MG63 (cell line): ENCODE results near the gene MYT1. TPM values are rescaled to one million over a fixed set of nuclear protein-coding genes. Genes with fewer than 3 reads are reported as not detected.

Source experiments
- DNase-seq: peaks from one replicate; pipeline ENCODE4 v3.0.0-alpha.2; 2020
- H3K27me3 ChIP-seq: fragments of 250-450 bp; sonication (Bioruptor Pico); 2 replicates; pipeline ENCODE4 v1.5.1; 2020; ENCODE audit warnings: mild to moderate bottlenecking, moderate library complexity
- H3K36me3 ChIP-seq: fragments of 250-450 bp; sonication (Bioruptor Pico); 2 replicates; pipeline ENCODE4 v1.5.1; 2020; ENCODE audit warnings: mild to moderate bottlenecking, moderate library complexity
- H3K4me3 ChIP-seq: fragments of 250-450 bp; sonication (Bioruptor Pico); 2 replicates; pipeline ENCODE4 v1.5.1; 2020; ENCODE audit warnings: mild to moderate bottlenecking, moderate library complexity
- H3K9me3 ChIP-seq: fragments of 250-450 bp; sonication (Bioruptor Pico); 2 replicates; pipeline ENCODE4 v1.5.1; 2020; ENCODE audit warnings: mild to moderate bottlenecking, moderate library complexity
- total RNA-seq: library from RNA; depleted of rRNA; stranded (reverse); fragments of >200 nt; shearing (Covaris generic); gene quantifications from 2 replicates; pipeline ENCODE4 v1.2.3, GENCODE V29; 2014; ENCODE audit warnings: low replicate concordance

MYT1 gene
- total RNA-seq, 1 experiment from 2014 or later, result not detected

DNA sequence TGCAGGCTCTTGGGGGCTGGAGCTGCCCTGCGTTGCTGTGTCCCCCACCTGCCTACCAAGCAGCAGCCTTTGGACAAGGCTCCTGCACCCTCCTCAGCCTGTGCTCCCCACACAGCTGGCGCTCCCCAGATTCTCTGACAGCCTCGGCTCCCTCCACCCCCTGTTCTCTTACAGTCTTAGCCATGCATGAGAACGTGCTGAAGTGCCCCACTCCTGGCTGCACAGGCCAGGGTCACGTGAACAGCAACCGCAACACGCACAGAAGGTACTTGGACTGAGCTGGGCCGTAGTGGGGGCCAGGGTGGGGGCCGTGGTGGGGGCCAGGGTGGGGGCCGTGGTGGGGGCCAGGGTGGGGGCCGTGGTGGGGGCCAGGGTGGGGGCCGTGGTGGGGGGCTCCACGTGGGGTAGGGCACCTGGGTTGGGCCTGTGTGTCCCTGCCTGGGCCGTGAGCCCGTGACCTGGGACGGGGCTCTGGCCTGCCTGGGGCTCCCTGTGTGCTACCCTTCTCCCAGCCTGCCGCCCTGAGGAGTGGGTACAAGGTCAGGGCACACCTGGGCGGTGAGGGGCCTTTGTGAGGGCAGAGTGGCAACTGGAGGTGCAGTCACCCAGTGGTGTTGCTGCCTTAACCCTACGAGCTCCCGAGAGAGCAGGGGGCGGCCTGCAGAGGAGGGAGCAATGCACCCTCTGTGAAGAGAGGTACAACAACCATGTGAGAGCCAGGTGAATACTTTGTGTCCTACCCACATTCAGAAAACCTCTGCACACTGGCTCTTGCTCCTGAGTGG is 47.8 kb downstream of the MYT1 start:
- no peaks in the 10 kb centered on the region for H3K27me3 ChIP-seq

DNA sequence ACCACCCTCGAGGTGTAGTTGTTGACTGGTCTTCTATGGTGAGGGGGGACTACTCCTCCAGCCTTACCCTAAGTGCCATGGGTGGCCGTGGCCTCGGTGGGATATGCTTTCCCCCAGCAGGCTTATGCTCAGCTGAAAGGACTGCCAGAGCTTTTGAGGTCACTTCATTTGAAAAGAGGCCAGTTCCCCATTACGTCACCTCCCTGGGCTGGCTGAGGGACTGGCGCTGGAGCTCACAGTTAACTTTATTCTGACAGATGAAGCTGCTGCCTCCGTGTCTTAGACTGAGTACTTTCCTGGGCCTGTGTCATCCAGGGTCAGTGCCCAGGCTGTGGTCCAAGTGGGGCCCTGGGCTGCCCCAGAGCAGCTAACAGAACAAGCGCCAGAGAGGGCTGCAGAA is 48.5 kb downstream of the MYT1 start:
- Histone ChIP-seq H3K27me3 (no peaks in the 10 kb centered on the region), H3K4me3 (no peak overlapping the region), H3K36me3 (no peaks in the 10 kb centered on the region), H3K9me3 (no peaks in the 10 kb centered on the region)
- peak; percentile 38 for DNase-seq

More for the DNA sequence above, 47.8 kb downstream of the MYT1 start:
- no peak for DNase-seq
- H3K4me3 ChIP-seq, result no peak overlapping the region
- no peaks in the 10 kb centered on the region for H3K9me3 ChIP-seq
- H3K36me3 ChIP-seq, result no peaks in the 10 kb centered on the region

DNA sequence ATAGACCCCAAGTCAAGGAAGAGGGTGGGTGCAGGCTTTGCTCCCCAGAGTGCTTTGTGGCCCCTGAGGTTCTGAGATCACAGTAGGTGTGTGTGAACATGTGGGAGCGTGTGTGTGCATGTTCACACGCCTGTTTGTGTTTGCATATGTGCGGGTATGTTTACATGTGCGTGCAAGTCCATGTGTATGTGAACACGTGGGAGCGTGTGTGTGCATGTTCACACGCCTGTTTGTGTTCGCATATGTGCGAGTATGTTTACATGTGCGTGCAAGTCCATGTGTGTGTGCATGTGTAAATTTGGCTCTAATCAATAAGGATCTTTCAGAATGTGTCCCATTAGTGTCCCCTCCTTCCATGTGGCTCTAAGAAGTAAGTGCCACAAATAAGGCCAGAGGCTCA is 49.9 kb downstream of the MYT1 start:
- no peaks in the 10 kb centered on the region for H3K36me3 ChIP-seq
- no peak for DNase-seq
- H3K27me3 ChIP-seq, result no peaks in the 10 kb centered on the region
- H3K9me3 ChIP-seq, result no peaks in the 10 kb centered on the region
- H3K4me3 ChIP-seq, result no peak overlapping the region

DNA sequence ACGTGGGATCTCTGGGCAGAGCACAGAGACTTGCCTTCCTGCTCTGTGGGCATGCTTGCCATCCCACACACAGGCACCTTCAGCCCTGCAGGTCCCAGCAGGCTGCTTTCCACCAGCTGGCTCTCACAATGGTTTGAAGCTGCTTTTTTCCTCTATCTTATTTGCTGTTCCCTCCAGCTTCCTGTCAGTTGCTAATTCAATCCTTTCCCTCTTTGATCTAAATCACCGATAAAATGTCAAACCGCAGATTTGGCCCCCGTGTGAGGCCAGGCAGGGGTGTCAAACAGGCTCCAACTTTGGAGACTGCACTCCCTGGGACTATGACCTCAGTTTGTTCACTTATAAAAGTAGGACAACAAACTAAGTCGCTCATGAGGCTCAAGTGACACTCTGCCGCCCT is 50.7 kb downstream of the MYT1 start:
- H3K9me3 ChIP-seq, result no peaks in the 10 kb centered on the region
- no peaks in the 10 kb centered on the region for H3K36me3 ChIP-seq
- no peaks in the 10 kb centered on the region for H3K27me3 ChIP-seq
- no peak for DNase-seq
- H3K4me3 ChIP-seq, result no peak overlapping the region

DNA sequence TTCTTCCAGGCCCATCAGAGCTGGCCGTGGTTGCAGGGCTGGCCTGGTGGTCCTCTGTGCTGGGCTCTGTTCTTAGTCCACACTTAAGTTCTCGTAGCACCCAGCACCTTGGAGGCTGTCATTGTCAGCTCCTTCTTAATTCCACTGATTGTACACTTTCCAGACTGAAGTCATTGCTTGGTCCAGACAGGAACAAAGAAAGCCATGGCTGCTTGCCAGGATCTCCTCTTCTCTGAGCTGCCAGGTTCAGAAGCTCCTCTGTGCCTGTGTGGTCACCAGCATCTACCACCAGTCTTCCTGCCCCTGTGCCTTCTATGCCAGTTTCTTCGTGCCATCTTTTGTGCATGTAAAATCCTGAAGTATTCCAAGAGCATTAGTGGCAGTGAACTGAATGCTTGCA is 51.8 kb downstream of the MYT1 start:
- no peak overlapping the region for H3K4me3 ChIP-seq
- no peak for DNase-seq
- H3K27me3 ChIP-seq, result no peaks in the 10 kb centered on the region
- no peaks in the 10 kb centered on the region for H3K36me3 ChIP-seq
- no peaks in the 10 kb centered on the region for H3K9me3 ChIP-seq

DNA sequence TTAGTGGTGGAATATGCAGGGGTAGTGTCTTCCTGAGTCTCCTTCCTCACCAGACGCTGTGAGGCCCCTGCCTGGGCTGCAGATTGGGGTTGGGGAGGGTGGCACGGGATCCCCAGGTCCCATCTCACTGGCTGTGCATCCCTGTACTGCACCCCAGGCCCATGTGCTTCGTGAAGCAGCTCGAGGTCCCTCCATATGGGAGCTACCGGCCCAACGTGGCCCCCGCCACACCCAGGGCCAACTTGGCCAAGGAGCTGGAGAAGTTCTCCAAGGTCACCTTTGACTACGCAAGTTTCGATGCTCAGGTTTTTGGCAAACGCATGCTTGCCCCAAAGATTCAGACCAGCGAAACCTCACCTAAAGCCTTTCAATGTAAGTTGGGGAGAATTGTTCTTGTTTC is 52.7 kb downstream of the MYT1 start:
- Histone ChIP-seq H3K9me3 (no peaks in the 10 kb centered on the region), H3K27me3 (no peaks in the 10 kb centered on the region), H3K36me3 (no peaks in the 10 kb centered on the region), H3K4me3 (no peak overlapping the region)
- no peak for DNase-seq

DNA sequence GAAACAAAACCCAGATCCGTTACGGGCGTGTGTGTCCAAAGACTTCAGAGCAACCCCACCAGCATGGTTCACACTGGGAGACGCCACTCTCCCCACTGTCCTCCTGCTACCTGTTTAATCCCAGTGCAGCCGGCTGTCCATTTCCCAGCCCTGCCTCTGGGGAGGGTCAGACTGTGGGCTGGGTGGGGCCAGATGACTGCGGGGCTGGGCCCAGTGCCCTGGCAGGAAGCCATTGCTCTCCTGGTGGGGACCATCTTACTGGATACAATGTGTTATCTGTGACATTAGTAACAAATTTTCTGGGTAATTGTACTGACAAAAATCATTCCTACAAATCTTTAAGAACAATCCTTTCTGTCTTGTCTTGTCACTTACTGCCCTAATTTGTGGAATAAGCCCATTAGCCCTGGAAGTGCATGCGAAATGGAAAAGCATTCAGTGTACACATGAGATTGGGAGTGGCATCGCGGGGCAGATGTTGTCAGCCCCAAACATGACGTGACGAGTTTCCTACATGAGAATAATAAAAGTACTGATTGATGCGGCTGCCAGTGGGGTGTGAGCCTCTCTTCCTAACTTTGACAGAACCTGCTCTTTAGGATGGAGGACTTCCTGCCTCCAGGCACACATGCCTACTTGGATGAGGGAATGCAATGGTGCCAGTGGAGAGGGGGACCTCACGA is 53.4 kb downstream of the MYT1 start:
- Histone ChIP-seq H3K4me3 (no peak overlapping the region), H3K27me3 (no peaks in the 10 kb centered on the region), H3K9me3 (no peaks in the 10 kb centered on the region), H3K36me3 (no peaks in the 10 kb centered on the region)
- no peak for DNase-seq

DNA sequence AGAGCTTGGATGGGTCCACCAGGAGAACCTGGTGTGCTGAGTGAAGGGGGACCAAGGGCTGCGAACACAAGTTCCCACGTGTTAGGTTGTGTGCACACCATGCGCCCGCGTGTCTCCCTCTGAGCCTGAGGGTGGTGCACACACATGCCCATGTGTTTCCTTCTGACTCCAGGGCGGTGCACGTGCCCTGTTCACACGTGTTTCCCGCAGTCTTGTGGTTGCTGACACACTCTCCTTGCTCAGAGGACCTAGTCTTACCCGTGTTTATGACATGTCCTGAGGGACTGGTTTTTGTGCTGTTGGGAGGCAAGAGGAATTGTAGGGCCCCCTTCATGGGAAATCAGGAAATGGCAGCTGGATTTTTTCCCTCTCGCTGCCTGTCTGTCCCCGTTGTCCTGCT is 55.0 kb downstream of the MYT1 start:
- Histone ChIP-seq H3K36me3 (no peaks in the 10 kb centered on the region), H3K27me3 (no peaks in the 10 kb centered on the region), H3K4me3 (no peak overlapping the region), H3K9me3 (no peaks in the 10 kb centered on the region)
- DNase-seq, result no peak

DNA sequence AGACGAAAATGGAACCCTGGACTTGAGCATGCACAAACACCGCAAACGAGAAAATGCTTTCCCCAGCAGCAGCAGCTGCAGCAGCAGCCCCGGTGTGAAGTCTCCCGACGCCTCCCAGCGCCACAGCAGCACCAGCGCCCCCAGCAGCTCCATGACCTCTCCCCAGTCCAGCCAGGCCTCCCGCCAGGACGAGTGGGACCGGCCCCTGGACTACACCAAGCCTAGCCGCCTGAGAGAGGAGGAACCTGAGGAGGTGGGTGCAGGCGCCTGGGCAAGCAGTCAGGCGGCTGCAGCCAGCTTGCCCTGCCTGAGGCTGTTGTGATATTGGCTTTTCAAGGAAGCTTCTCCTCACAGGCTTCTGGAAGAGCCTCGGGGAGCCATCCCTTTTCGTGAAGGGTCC is 55.5 kb downstream of the MYT1 start:
- Histone ChIP-seq H3K27me3 (no peaks in the 10 kb centered on the region), H3K9me3 (no peaks in the 10 kb centered on the region), H3K36me3 (no peaks in the 10 kb centered on the region), H3K4me3 (no peak overlapping the region)
- DNase-seq, result no peak

DNA sequence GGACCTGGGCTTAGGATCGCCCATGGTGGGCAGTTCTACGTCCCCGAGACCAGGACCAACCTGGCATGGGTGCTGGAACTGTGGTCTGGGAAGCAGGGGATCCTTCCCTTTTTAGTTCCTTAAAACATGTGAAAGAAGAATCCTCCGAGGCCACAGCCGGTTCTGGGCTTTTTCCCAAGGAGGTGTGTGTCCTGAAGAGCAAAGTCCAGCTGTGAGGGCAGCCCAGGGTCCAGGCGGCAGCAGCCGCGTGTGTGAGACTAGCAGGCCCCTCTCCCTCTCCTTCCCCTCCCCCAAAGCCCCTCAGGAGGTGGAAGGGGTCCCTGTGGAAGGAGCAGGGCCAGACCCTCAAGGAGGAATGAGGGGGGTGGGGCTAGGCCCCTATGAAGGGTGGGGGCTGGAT is 56.2 kb downstream of the MYT1 start:
- no peak for DNase-seq
- H3K36me3 ChIP-seq, result no peaks in the 10 kb centered on the region
- H3K9me3 ChIP-seq, result no peaks in the 10 kb centered on the region
- H3K27me3 ChIP-seq, result no peaks in the 10 kb centered on the region
- H3K4me3 ChIP-seq, result no peak overlapping the region

DNA sequence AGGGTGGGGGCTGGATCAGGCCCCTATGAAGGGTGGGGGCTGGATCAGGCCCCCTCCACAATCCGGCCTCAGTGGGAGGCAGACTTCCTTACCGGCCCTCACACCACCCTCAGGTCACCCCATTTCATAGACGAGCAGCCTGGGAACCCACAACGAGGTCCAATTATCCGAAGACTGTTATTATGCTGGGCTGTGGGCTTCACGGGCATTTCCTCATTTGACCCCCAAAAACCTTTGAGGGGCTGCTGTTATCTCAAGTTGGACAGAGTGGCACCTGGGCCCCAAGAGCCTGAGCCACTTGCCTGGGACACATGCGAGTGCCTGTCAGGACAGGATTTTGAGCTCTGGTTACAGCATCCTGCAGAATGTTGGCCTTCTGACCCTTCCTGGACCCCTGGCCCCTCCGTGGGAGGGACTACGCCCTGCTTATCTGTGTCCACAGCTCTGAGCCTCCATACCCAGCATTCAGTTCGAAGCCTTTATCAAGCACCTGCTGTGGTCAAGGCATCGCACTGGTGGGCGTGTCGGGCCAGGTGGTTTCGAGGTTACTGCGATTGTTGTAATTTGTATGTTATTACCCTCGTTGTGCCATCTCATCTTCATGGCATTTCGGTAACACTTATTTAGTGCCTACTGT is 56.8 kb downstream of the MYT1 start:
- H3K27me3 ChIP-seq, result no peaks in the 10 kb centered on the region
- no peaks in the 10 kb centered on the region for H3K9me3 ChIP-seq
- no peak for DNase-seq
- no peaks in the 10 kb centered on the region for H3K36me3 ChIP-seq
- no peak overlapping the region for H3K4me3 ChIP-seq

DNA sequence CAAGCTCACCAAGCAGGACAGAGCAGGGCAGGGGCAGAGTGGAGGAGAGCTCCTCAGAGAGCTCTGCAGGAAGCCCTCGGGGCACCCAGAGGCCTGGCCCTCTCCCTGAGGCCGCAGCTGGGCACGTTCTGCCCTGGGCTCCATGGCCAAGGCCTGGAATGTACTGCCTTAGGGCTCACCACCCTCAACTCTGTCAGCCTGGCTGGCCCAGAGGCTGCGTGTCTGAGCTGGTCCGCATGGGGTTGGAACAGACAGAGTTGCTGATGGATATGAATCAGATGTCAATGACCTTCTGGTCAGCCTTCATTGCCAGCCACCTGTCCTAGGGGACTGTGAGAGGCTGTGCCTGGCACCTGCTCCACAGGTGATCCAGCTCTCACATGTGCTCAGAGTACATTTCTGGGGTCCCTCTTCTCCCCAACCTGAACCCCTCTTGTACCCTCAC is 58.1 kb downstream of the MYT1 start:
- Histone ChIP-seq H3K9me3 (no peaks in the 10 kb centered on the region), H3K4me3 (no peak overlapping the region), H3K36me3 (no peaks in the 10 kb centered on the region), H3K27me3 (no peaks in the 10 kb centered on the region)
- DNase-seq, result peak; percentile 93

DNA sequence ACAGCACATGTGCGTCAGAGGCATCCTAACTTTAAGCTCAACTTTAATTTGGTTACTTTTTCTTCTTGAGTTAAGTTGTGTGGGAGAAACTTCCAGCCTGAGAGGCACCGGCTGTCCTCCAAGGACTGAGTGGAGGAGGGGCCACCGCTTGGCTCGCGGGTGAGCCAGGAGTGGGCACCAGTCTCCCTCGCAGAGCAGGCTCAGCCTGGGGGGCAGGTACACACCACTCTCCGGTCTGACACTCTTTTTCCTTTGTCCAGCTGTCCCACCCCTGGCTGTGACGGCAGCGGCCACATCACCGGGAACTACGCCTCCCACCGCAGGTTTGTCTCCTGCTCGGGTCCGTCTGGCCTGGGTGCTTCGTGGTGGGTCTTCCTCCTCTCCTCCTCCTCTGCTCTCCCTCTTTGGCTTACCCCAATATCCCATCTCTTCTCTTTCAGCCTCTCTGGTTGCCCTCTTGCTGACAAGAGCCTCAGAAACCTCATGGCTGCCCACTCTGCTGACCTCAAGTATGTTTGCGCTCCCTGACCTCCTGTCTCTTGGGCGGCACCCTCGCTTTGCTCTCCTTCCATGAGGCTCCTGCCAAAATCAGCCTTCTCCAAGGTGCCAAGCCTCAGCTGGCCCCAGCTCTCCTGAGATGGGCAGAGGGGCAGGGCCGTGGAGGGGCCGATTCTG is 58.7 kb downstream of the MYT1 start:
- H3K27me3 ChIP-seq, result no peaks in the 10 kb centered on the region
- H3K9me3 ChIP-seq, result no peaks in the 10 kb centered on the region
- no peaks in the 10 kb centered on the region for H3K36me3 ChIP-seq
- no peak overlapping the region for H3K4me3 ChIP-seq
- no peak for DNase-seq

DNA sequence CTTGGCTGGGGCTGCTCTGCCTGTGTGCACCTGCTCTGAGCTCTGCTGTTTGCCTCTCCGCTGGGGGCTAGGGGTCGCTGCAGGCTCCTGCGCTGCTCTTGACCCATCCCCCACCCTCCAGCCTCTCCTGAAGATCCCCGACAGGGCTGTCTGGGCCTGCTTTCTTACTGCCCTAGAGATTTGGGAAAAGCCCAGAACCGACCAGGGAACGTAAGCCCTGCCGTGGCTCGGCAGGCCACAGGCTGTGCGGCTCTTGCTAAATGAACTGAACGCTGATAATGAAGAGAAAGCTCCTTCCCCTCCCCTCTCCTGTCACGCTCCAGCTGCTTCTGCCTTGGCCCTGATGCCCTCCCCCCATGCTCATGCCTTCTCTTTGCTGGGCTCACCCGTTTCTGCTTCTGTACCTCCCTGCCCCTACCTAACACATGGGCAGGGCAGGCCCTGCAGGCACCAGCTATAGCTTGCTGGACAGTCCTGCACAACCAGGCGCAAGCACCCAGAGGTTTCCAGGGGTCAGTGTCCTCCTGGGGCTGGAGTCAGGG is 59.3 kb downstream of the MYT1 start:
- no peaks in the 10 kb centered on the region for H3K36me3 ChIP-seq
- DNase-seq, result no peak
- H3K4me3 ChIP-seq, result no peak overlapping the region
- no peaks in the 10 kb centered on the region for H3K27me3 ChIP-seq
- no peaks in the 10 kb centered on the region for H3K9me3 ChIP-seq

DNA sequence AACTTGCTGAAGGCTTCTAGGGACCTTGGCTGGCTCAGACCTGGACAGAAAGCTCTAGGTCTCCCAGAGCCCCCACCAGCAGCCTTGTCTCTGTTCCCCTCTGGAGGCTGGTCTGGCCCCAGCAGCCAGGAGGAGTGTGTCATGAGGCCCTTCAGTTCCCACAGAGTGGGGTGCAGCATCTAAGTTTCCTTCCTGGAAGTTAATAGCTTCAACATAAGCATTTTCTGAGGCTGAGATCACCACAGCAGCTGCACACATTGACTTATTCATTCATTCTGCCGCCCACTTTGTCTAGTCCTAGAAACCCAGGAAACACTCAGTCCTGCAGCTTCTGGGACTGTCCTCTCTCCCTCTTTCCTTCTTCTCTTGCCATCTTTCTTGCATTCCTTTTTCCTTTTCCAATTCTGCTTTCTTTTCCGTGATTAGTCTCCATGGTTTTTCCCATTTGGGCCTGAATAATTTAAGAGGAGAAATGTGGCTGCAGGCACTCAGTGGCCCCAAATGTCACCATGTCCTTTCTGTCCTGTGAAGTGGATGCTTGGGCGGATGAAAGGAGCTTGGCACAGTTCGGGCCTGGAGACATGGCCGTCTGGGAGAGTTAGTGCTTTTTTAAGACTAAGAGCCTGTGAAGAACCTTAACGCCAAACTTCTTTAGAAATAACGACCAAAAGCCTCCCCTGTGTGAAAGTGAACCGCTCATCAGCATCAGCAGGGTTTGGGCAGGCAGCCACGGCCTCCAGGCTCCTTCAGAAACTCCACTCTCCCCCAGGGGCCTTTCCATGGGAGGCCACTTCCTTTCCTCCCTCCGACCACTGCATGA is 60.3 kb downstream of the MYT1 start:
- H3K4me3 ChIP-seq, result no peak overlapping the region
- no peaks in the 10 kb centered on the region for H3K36me3 ChIP-seq
- H3K27me3 ChIP-seq, result no peaks in the 10 kb centered on the region
- no peaks in the 10 kb centered on the region for H3K9me3 ChIP-seq
- peak; percentile 86 for DNase-seq

DNA sequence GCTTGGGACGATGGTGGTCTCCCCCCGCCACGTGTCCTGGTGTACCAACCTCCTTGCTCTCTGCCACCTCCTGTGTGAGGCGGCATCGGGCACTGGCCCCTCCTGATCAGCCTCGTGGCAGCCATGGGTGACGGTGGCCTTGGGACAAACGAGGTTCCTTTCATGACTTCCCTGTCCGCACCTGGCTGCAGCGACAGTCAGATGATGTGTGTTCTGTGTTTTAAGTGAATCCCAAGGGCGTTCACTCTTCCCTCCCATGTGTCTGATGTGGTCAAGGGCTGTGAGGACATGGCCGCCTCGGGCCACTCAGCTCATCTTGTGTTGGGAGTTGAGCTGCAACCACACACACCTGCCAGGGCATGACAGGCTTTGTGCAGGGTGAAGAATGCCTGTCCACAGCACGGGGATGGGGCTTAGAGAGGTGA is 60.9 kb downstream of the MYT1 start:
- no peaks in the 10 kb centered on the region for H3K9me3 ChIP-seq
- no peak overlapping the region for H3K4me3 ChIP-seq
- DNase-seq, result no peak
- no peaks in the 10 kb centered on the region for H3K36me3 ChIP-seq
- H3K27me3 ChIP-seq, result no peaks in the 10 kb centered on the region
